ENCODE results near the gene GPI.

DNA sequence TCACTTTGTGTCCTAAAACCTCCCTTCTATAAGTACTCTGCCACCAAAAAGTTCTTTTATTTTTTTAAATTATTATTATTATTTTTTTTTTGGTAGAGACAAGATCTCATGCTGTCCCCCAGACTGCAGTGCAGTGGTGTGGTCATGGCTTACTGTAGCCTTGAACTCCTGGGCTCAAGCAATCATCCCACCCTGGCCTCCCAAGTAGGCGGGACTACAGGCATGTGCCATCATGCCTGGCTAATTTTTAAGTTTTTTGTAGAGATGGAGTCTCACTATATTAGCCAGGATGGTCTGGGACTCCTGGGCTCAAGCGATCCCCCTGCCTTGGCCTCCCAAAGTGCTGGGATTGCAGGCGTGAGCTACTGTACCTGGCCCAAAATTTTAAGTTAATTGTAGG, 29.1 kb upstream of the GPI start:
- no peak for TF ChIP-seq POLR2A (IDR thresholded peaks at IDR 0.05; ENCODE audit: low read depth, low read length)
- TF ChIP-seq, protein P1, sequence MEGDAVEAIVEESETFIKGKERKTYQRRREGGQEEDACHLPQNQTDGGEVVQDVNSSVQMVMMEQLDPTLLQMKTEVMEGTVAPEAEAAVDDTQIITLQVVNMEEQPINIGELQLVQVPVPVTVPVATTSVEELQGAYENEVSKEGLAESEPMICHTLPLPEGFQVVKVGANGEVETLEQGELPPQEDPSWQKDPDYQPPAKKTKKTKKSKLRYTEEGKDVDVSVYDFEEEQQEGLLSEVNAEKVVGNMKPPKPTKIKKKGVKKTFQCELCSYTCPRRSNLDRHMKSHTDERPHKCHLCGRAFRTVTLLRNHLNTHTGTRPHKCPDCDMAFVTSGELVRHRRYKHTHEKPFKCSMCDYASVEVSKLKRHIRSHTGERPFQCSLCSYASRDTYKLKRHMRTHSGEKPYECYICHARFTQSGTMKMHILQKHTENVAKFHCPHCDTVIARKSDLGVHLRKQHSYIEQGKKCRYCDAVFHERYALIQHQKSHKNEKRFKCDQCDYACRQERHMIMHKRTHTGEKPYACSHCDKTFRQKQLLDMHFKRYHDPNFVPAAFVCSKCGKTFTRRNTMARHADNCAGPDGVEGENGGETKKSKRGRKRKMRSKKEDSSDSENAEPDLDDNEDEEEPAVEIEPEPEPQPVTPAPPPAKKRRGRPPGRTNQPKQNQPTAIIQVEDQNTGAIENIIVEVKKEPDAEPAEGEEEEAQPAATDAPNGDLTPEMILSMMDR (IDR thresholded peaks at IDR 0.05; ENCODE audit: extremely low read depth in 1 of 2, insufficient read depth in 1 of 2, low read depth in 1 of 2, low read length in 2 of 2) = no peak
- no peak for TF ChIP-seq POLR2AphosphoS5 (IDR thresholded peaks at IDR 0.05; ENCODE audit: insufficient read depth, low read depth, low read length)
